ENCODE data around the gene TMEM273.

Gene TMEM273

GRCh38 chr10:49207936-49208487 lies 19.8 kb upstream of the TMEM273 start:
- H3K27ac ChIP-seq (ENCODE audit: low read length) = no peak overlapping the region
- TF ChIP-seq CTCF (IDR thresholded peaks at IDR 0.05; ENCODE audit: borderline replicate concordance, extremely low read depth, low read length, poor library complexity, severe bottlenecking) (no peak), EZH2 (IDR thresholded peaks at IDR 0.05; ENCODE audit: borderline replicate concordance, low read depth, low read length, severe bottlenecking) (no peak)
- H3K4me1 ChIP-seq (ENCODE audit: insufficient read depth, low read length) = peaks cover 3% of the 10 kb centered on the region; the same call in 1 of the 2 replicates
- ATAC-seq (ENCODE audit: insufficient read depth, low read depth) = no peak
- no peak overlapping the region for H3K9ac ChIP-seq (ENCODE audit: low read depth, low read length)
- H3K9me3 ChIP-seq (ENCODE audit: insufficient read depth, low read length, severe bottlenecking) = no peaks in the 10 kb centered on the region
- no peak overlapping the region for H3K4me3 ChIP-seq (ENCODE audit: low read depth in 1 of 2, low read length in 2 of 2)
- no peaks in the 10 kb centered on the region for H4K20me1 ChIP-seq (ENCODE audit: insufficient read depth, low read length)
- no peaks in the 10 kb centered on the region for H3K36me3 ChIP-seq (ENCODE audit: insufficient read depth, low read length)
- H2AFZ ChIP-seq (ENCODE audit: low read depth, low read length) = no peak overlapping the region
- no peak for DNase-seq
- no peaks in the 10 kb centered on the region for H3K79me2 ChIP-seq (ENCODE audit: insufficient read depth, low read length)
- peaks cover 5% of the 10 kb centered on the region for H3K27me3 ChIP-seq (ENCODE audit: insufficient read depth, low read length, poor library complexity)
- no peak overlapping the region for H3K4me2 ChIP-seq (ENCODE audit: insufficient read depth, low read length)

- no peak overlapping the region for H3K4me2 ChIP-seq (ENCODE audit: insufficient read depth, low read length)
- H3K9ac ChIP-seq (ENCODE audit: low read depth, low read length) = no peak overlapping the region
- no peak for DNase-seq
- no peaks in the 10 kb centered on the region for H4K20me1 ChIP-seq (ENCODE audit: insufficient read depth, low read length)
- no peaks in the 10 kb centered on the region for H3K9me3 ChIP-seq (ENCODE audit: insufficient read depth, low read length, severe bottlenecking)
- H3K4me1 ChIP-seq (ENCODE audit: insufficient read depth, low read length) = no peaks in the 10 kb centered on the region; the same call in 1 of the 2 replicates
- no peak overlapping the region for H3K27ac ChIP-seq (ENCODE audit: low read length)
- H2AFZ ChIP-seq (ENCODE audit: low read depth, low read length) = no peak overlapping the region
- TF ChIP-seq CTCF (IDR thresholded peaks at IDR 0.05; ENCODE audit: borderline replicate concordance, extremely low read depth, low read length, poor library complexity, severe bottlenecking) (no peak), EZH2 (IDR thresholded peaks at IDR 0.05; ENCODE audit: borderline replicate concordance, low read depth, low read length, severe bottlenecking) (no peak)
- peaks cover 5% of the 10 kb centered on the region for H3K27me3 ChIP-seq (ENCODE audit: insufficient read depth, low read length, poor library complexity)
- H3K79me2 ChIP-seq (ENCODE audit: insufficient read depth, low read length) = no peaks in the 10 kb centered on the region
- no peak overlapping the region for H3K4me3 ChIP-seq (ENCODE audit: low read depth in 1 of 2, low read length in 2 of 2)
- no peak for ATAC-seq (ENCODE audit: insufficient read depth, low read depth)
- H3K36me3 ChIP-seq (ENCODE audit: insufficient read depth, low read length) = no peaks in the 10 kb centered on the region
Measured at GRCh38 chr10:49207113-49207512, 18.9 kb upstream of the TMEM273 start.

GRCh38 chr10:49205206-49205605 lies 17.0 kb upstream of the TMEM273 start:
- Histone ChIP-seq H3K27me3 (ENCODE audit: insufficient read depth, low read length, poor library complexity) (peaks cover 5% of the 10 kb centered on the region), H3K9me3 (ENCODE audit: insufficient read depth, low read length, severe bottlenecking) (no peaks in the 10 kb centered on the region), H3K79me2 (ENCODE audit: insufficient read depth, low read length) (no peaks in the 10 kb centered on the region), H2AFZ (ENCODE audit: low read depth, low read length) (no peak overlapping the region), H3K4me1 (ENCODE audit: insufficient read depth, low read length) (no peaks in the 10 kb centered on the region), H4K20me1 (ENCODE audit: insufficient read depth, low read length) (no peaks in the 10 kb centered on the region), H3K27ac (ENCODE audit: low read length) (no peak overlapping the region), H3K4me3 (ENCODE audit: low read depth in 1 of 2, low read length in 2 of 2) (no peak overlapping the region), H3K4me2 (ENCODE audit: insufficient read depth, low read length) (no peak overlapping the region), H3K36me3 (ENCODE audit: insufficient read depth, low read length) (no peaks in the 10 kb centered on the region), H3K9ac (ENCODE audit: low read depth, low read length) (no peak overlapping the region)
- no peak for ATAC-seq (ENCODE audit: insufficient read depth, low read depth)
- TF ChIP-seq EZH2 (IDR thresholded peaks at IDR 0.05; ENCODE audit: borderline replicate concordance, low read depth, low read length, severe bottlenecking) (no peak), CTCF (IDR thresholded peaks at IDR 0.05; ENCODE audit: borderline replicate concordance, extremely low read depth, low read length, poor library complexity, severe bottlenecking) (no peak)
- DNase-seq = no peak

Data from DND-41 (cell line).